CD4-positive, alpha-beta memory T cell (primary cell): ENCODE results near the gene GLS2. TPM values are rescaled to one million over a fixed set of nuclear protein-coding genes. Genes with fewer than 3 reads are reported as not detected.
"Not testable (repeated sequence)": the region's sequence is repeated elsewhere in the genome, so short reads cannot be mapped to it uniquely, and the experiment has no call there.

Experiments used
- CTCF ChIA-PET: fragments of 350-600 bp; sonication (Branson Sonifier 250); formaldehyde crosslinking; loops from one replicate; lab custom pipeline; 2021; ENCODE audit warnings: inconsistent platforms; ENCODE audit not compliant: partially characterized antibody; lab: Charles Lee
- POLR2A ChIA-PET: fragments of 350-600 bp; sonication (Branson Sonifier 250); formaldehyde crosslinking; loops from one replicate; lab custom pipeline; 2021; ENCODE audit not compliant: partially characterized antibody; lab: Charles Lee
- DNase-seq, 5 donors: peaks; one replicate each; pipeline versions ENCODE4 v3.0.0 to v3.0.0-alpha.2; 2020 to 2022; ENCODE audit warnings: mixed read lengths in 1 of 5
- H3K27ac ChIP-seq: one replicate; pipeline ENCODE4 v1.7.0; 2013; ENCODE audit warnings: low read depth, low read length
- H3K27me3 ChIP-seq: 2 replicates; pipeline ENCODE4 v1.7.0; 2013; ENCODE audit warnings: mild to moderate bottlenecking, low read length, moderate library complexity; ENCODE audit not compliant: insufficient read depth
- H3K36me3 ChIP-seq: 2 replicates; pipeline ENCODE4 v1.7.0; 2013; ENCODE audit warnings: mild to moderate bottlenecking, low read length, moderate library complexity; ENCODE audit not compliant: insufficient read depth
- H3K4me1 ChIP-seq: 2 replicates; pipeline ENCODE4 v1.7.0; 2013; ENCODE audit warnings: mild to moderate bottlenecking, low read length, moderate library complexity; ENCODE audit not compliant: insufficient read depth
- H3K4me3 ChIP-seq, 2 donors: one replicate each; pipeline ENCODE4 v1.7.0; 2013; ENCODE audit warnings: low read length in 2 of 2, mild to moderate bottlenecking in 1 of 2
- H3K9me3 ChIP-seq, 2 donors: one replicate each; pipeline ENCODE4 v1.7.0; 2013; ENCODE audit warnings: low read length in 2 of 2, control low read depth in 1 of 2; ENCODE audit not compliant: control insufficient read depth in 1 of 2
- H3K27ac Mint-ChIP-seq, 7 donors: one replicate each; pipeline ENCODE4 v1.8.0; 2020 to 2021; ENCODE audit warnings: mixed read lengths in 7 of 7, mild to moderate bottlenecking in 6 of 7, inconsistent platforms in 3 of 7, moderate library complexity in 3 of 7
- H3K27me3 Mint-ChIP-seq, 2 donors: one replicate each; pipeline ENCODE4 v1.8.0; 2020 to 2021; ENCODE audit warnings: mixed read lengths in 2 of 2
- H3K36me3 Mint-ChIP-seq, 2 donors: one replicate each; pipeline ENCODE4 v1.8.0; 2020 to 2021; ENCODE audit warnings: mixed read lengths in 2 of 2, inconsistent platforms in 1 of 2, mild to moderate bottlenecking in 1 of 2
- H3K4me1 Mint-ChIP-seq, 4 donors: one replicate each; pipeline ENCODE4 v1.8.0; 2020 to 2021; ENCODE audit warnings: mixed read lengths in 4 of 4, mild to moderate bottlenecking in 1 of 4
- H3K4me3 Mint-ChIP-seq, 8 donors: one replicate each; pipeline ENCODE4 v1.8.0; 2020 to 2021; ENCODE audit warnings: mixed read lengths in 8 of 8, mild to moderate bottlenecking in 7 of 8, moderate library complexity in 6 of 8, inconsistent platforms in 3 of 8
- H3K9me3 Mint-ChIP-seq, 8 donors: one replicate each; pipeline ENCODE4 v1.8.0; 2020 to 2021; ENCODE audit warnings: mixed read lengths in 8 of 8, mild to moderate bottlenecking in 5 of 8, inconsistent platforms in 3 of 8, moderate library complexity in 1 of 8
- intact Hi-C: fragments of 100-400 bp; cut with micrococcal nuclease; formaldehyde crosslinking; loops from one replicate; pipeline ENCODE4 v1.15.1; 2023
- polyA plus RNA-seq, 2 donors: library from polyadenylated mRNA; unstranded; fragments of 300-500 nt; fragmentation: Illumina TruSeq; gene quantifications; one replicate each; pipeline ENCODE4 v1.2.3, GENCODE V29; 2021
- total RNA-seq, 2 experiments: library from RNA; stranded (reverse); gene quantifications; one replicate each; pipeline ENCODE4 v1.2.3, GENCODE V29; 2021

The GLS2 gene
- total and polyA plus RNA-seq, 4 experiments from 2014 or later, result 4.2 to 12.2 (median 7.4) TPM

DNA sequence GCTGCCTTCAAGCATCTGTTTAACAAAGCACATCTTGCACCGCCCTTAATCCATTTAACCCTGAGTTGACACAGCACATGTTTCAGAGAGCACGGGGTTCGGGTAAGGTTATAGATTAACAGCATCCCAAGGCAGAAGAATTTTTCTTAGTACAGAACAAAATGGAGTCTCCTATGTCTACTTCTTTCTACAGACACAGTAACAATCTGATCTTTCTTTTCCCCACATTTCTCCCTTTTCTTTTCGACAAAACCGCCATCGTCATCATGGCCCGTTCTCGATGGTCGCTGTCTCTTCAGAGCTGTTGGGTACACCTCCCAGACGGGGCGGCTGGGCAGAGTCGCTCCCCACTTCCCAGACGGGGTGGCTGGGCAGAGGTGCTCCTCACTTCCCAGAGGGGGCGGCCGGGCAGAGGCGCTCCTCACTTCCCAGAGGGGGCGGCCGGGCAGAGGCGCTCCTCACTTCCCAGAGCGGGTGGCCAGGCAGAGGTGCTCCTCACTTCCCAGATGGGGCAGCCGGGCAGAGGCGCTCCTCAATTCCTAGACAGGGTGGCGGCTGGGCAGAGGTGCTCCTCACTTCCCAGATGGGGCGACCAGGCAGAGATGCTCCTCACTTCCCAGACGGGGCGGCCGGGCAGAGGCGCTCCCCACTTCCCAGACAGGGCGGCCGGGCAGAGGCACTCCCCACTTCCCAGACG lies 5.6 kb upstream of the GLS2 start:
- H3K27ac ChIP-seq, H3K9me3 ChIP-seq, POLR2A ChIA-PET, DNase-seq, intact Hi-C loops, H3K4me3 Mint-ChIP-seq, H3K36me3 Mint-ChIP-seq, H3K27ac Mint-ChIP-seq, H3K4me1 Mint-ChIP-seq, H3K27me3 ChIP-seq, H3K9me3 Mint-ChIP-seq, H3K36me3 ChIP-seq, H3K4me3 ChIP-seq, H3K4me1 ChIP-seq, CTCF ChIA-PET: not testable (repeated sequence)
- peaks cover 8 to 14% of the 10 kb centered on the region in 2 donors for H3K27me3 Mint-ChIP-seq

DNA sequence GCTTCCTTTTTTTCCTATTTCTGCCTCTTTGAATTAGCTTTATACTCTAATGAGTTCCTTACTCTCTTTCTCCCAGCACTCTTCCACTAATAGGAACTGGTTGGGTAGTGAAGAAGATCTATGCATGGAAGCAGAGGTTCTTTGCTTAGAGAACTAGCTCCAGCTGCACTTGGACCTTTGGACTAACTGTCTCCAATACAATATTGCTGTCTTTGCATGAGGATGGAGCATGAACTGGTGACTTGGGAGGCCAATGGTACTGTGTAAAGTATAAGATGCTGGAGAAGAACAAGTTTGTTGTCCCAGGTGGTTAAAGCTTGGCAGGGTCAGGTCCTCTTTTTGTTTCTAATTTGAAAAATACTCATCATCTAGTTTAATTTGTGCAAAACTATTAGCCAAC lies 2.4 kb upstream of the GLS2 start:
- Histone ChIP-seq H3K27ac (no peak overlapping the region), H3K4me3 (no peak overlapping the region), H3K36me3 (no peaks in the 10 kb centered on the region), H3K9me3 (no peaks in the 10 kb centered on the region), H3K4me1 (peaks cover 14% of the 10 kb centered on the region), H3K27me3 (no peaks in the 10 kb centered on the region)
- H3K9me3 Mint-ChIP-seq, result no peaks in the 10 kb centered on the region
- H3K36me3 Mint-ChIP-seq, result peaks cover 0 to 2% of the 10 kb centered on the region in 2 donors
- intact Hi-C loops, result no loop called here
- no peak for DNase-seq
- POLR2A ChIA-PET, result interaction anchor here (1.4 kb wide), 1 partner anchor 21 kb away, joined by 3 read pairs; no protein-coding TSS in a partner anchor
- H3K4me3 Mint-ChIP-seq, result no peak overlapping the region
- CTCF ChIA-PET, result interaction anchor here (0.7 to 2.2 kb wide), 2 partner anchors 27 to 301 kb away, joined by 3 to 5 read pairs; partner anchors contain the start of gene SMARCC2
- H3K27me3 Mint-ChIP-seq, result peaks cover 10 to 14% of the 10 kb centered on the region in 2 donors
- H3K4me1 Mint-ChIP-seq, result peaks cover 11 to 21% (median 15%) of the 10 kb centered on the region in 4 donors
- H3K27ac Mint-ChIP-seq, result no peak overlapping the region

DNA sequence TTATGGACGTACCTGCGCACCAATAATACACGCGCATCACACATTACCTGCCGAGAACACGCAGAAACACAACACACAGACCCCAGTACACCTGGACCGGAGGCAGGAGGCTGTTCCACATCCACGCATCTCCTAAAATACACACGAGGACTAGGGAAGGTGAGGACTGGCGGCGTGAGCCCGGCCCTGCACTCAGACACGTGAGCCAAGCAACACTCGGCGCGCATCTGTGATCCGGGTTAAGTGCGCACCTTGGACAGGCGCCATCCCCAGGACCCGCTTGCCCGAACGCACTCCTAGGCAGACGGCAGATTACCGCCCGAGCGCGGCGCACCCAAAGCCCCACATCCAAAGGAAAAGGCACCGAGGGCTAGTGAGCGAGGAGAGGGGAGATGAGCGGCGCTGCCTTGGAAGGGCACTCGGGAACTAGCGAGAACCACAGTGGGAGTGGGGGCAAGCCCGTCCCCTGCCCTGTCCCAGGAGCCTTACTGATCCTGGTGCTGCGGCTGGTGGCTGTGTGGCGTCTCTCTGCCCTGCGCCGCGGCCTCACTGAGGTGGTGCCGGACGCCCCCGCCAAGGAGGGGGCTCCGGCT lies 417 bp downstream of the GLS2 start:
- DNase-seq, result peak in 3 of 5 donors; percentile 18 to 35 (median 25)
- intact Hi-C loops, result loop anchor here (1.0 kb wide), 1 partner anchor 19 kb away; the partner anchor contains the start of gene SPRYD4
- POLR2A ChIA-PET, result interaction anchor here (1.0 to 1.8 kb wide), 9 partner anchors 19 to 514 kb away, joined by 3 to 9 read pairs (median 4); partner anchors contain the start of genes CNPY2, NACA, RAB5B and RNF41

DNA sequence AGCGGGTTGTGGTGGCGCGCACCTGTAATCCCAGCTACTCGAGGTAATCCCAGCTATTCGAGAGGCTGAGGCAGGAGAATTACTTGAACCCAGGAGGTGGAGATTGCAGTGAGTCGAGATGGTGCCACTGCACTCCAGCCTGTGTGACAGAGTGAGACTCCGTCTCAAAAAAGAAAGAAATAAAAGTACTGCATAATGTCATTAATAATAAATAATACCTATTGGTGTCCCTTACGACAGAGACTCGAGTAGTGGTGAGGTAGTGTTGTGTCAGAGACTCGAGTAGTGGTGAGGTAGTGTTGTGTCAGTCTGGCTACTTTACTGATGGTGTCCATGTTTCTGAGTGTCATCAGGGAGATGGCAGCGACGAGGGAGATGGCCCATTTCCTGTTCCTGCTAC lies 1.3 kb downstream of the GLS2 start:
- ChIA-PET POLR2A (no interaction called here), CTCF (interaction anchor here (1.1 to 1.4 kb wide), 2 partner anchors 9 to 23 kb away, joined by 3 to 4 read pairs; no protein-coding TSS in a partner anchor)
- Histone ChIP-seq H3K4me3 (no peak overlapping the region), H3K9me3 (no peaks in the 10 kb centered on the region), H3K4me1 (peaks cover 14% of the 10 kb centered on the region), H3K27ac (no peak overlapping the region), H3K36me3 (no peaks in the 10 kb centered on the region), H3K27me3 (no peaks in the 10 kb centered on the region)
- Mint-ChIP-seq H3K9me3 (no peaks in the 10 kb centered on the region), H3K4me3 (peak overlapping the region; percentile 47 to 98 (median 92)), H3K27me3 (peaks cover 5 to 10% of the 10 kb centered on the region in 2 donors), H3K27ac (peak overlapping the region in 2 of 7 donors; percentile 27 to 42), H3K4me1 (peaks cover 11 to 21% (median 15%) of the 10 kb centered on the region in 4 donors), H3K36me3 (peaks cover 0 to 2% of the 10 kb centered on the region in 2 donors)
- DNase-seq, result no peak
- intact Hi-C loops, result no loop called here

More for the DNA sequence above, 417 bp downstream of the GLS2 start:
- H3K27me3 Mint-ChIP-seq, result peaks cover 7 to 10% of the 10 kb centered on the region in 2 donors
- peaks cover 11 to 21% (median 15%) of the 10 kb centered on the region in 4 donors for H3K4me1 Mint-ChIP-seq
- H3K4me1 ChIP-seq, result peaks cover 14% of the 10 kb centered on the region
- no peak overlapping the region for H3K27ac ChIP-seq
- no peaks in the 10 kb centered on the region for H3K27me3 ChIP-seq
- CTCF ChIA-PET, result no interaction called here
- H3K9me3 Mint-ChIP-seq, result no peaks in the 10 kb centered on the region
- no peaks in the 10 kb centered on the region for H3K9me3 ChIP-seq
- H3K4me3 ChIP-seq, result peak overlapping the region; percentile 61 to 78
- peak overlapping the region in 6 of 7 donors; percentile 38 to 93 (median 78) for H3K27ac Mint-ChIP-seq
- H3K36me3 Mint-ChIP-seq, result peaks cover 0 to 2% of the 10 kb centered on the region in 2 donors
- H3K36me3 ChIP-seq, result no peaks in the 10 kb centered on the region
- peak overlapping the region; percentile 89 to 98 (median 94) for H3K4me3 Mint-ChIP-seq

DNA sequence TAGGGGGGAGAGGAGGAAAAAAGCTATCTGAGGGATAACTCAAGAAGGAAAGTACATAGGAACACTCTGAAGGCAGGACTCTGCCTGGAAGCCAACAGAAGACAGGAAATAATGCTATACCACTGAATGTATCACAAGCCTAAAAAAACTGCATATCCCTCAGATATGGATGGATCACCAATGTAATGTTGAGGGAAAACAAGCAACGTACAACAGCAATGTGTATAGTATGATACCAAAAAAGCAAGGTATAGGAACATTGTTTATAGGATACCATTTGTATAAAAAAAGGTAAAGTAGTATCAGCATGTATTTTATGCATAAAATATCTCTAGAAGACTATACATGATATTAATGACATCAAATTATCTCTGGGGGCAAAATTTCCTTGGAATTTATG lies 3.4 kb downstream of the GLS2 start:
- ChIA-PET CTCF (interaction anchor here (1.0 to 1.7 kb wide), 3 partner anchors 11 to 21 kb away, joined by 3 to 7 read pairs (median 6); no protein-coding TSS in a partner anchor), POLR2A (interaction anchor here (1.2 to 1.5 kb wide), 2 partner anchors 12 to 144 kb away, joined by 3 read pairs; no protein-coding TSS in a partner anchor)
- Histone ChIP-seq H3K9me3 (no peaks in the 10 kb centered on the region), H3K4me1 (peaks cover 14% of the 10 kb centered on the region), H3K27me3 (no peaks in the 10 kb centered on the region), H3K36me3 (no peaks in the 10 kb centered on the region), H3K4me3 (no peak overlapping the region), H3K27ac (no peak overlapping the region)
- Mint-ChIP-seq H3K36me3 (peaks cover 0 to 2% of the 10 kb centered on the region in 2 donors), H3K27ac (no peak overlapping the region), H3K9me3 (no peaks in the 10 kb centered on the region), H3K4me3 (peak overlapping the region in 1 of 8 donors; percentile 28), H3K27me3 (peaks cover 0 to 2% of the 10 kb centered on the region in 2 donors), H3K4me1 (peaks cover 11 to 18% (median 14%) of the 10 kb centered on the region in 4 donors)
- no peak for DNase-seq
- intact Hi-C loops, result no loop called here

DNA sequence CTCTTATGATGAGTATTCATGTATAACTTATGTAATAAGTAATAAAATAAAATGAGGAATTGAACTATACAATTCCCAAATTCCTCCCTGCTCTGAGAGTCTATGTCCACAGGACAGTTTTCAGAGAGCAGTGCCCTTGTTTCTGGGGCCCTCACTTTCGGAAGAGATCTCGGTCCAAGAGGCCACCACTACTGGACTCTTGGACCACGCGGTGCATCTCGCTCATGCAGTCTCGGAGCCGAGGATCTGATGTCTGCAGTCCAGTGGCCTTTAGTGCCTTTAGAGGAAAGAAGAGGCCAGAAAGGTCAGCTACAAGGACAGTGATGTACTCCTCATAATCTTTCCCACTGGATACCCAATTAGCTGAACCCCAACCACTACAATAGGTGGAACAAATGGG lies 8.3 kb downstream of the GLS2 start:
- ChIA-PET CTCF (interaction anchor here (1.4 kb wide), 1 partner anchor 9 kb away, joined by 4 read pairs; no protein-coding TSS in a partner anchor), POLR2A (no interaction called here)
- no peaks in the 10 kb centered on the region for H3K4me1 ChIP-seq
- H3K27ac ChIP-seq, result no peak overlapping the region
- intact Hi-C loops, result no loop called here
- no peaks in the 10 kb centered on the region for H3K36me3 ChIP-seq
- DNase-seq, result no peak
- Mint-ChIP-seq H3K36me3 (peaks cover 3% of the 10 kb centered on the region in 2 donors), H3K27ac (no peak overlapping the region), H3K4me3 (no peak overlapping the region), H3K9me3 (no peaks in the 10 kb centered on the region), H3K27me3 (no peaks in the 10 kb centered on the region), H3K4me1 (no peaks in the 10 kb centered on the region)
- H3K9me3 ChIP-seq, result no peaks in the 10 kb centered on the region
- H3K27me3 ChIP-seq, result no peaks in the 10 kb centered on the region
- H3K4me3 ChIP-seq, result no peak overlapping the region
